ENCODE measurements around the gene FAM170B. TPM values are rescaled to one million over a fixed set of nuclear protein-coding genes. Genes with fewer than 3 reads are reported as not detected.

FAM170B gene
- total RNA-seq, 1 donor from 2014 or later, result not detected

GRCh38 chr10:49153115-49153514 lies 19.3 kb upstream of the FAM170B start:
- Histone ChIP-seq H3K4me3 (no peak overlapping the region), H3K36me3 (no peaks in the 10 kb centered on the region), H3K4me1 (no peaks in the 10 kb centered on the region), H3K27me3 (no peaks in the 10 kb centered on the region), H3K27ac (no peak overlapping the region), H3K9me3 (no peaks in the 10 kb centered on the region)
- ATAC-seq, result no peak
- intact Hi-C loops (cut with DNase I), result no loop called here
- DNase-seq, result no peak
- no peak for TF ChIP-seq CTCF (IDR thresholded peaks at IDR 0.05)

GRCh38 chr10:49152663-49153062 lies 18.8 kb upstream of the FAM170B start:
- Histone ChIP-seq H3K9me3 (no peaks in the 10 kb centered on the region), H3K27ac (no peak overlapping the region), H3K4me3 (no peak overlapping the region), H3K36me3 (no peaks in the 10 kb centered on the region), H3K27me3 (no peaks in the 10 kb centered on the region), H3K4me1 (no peaks in the 10 kb centered on the region)
- ATAC-seq (no peak), DNase-seq (no peak)
- intact Hi-C loops (cut with DNase I), result no loop called here
- no peak for TF ChIP-seq CTCF (IDR thresholded peaks at IDR 0.05)

DNA sequence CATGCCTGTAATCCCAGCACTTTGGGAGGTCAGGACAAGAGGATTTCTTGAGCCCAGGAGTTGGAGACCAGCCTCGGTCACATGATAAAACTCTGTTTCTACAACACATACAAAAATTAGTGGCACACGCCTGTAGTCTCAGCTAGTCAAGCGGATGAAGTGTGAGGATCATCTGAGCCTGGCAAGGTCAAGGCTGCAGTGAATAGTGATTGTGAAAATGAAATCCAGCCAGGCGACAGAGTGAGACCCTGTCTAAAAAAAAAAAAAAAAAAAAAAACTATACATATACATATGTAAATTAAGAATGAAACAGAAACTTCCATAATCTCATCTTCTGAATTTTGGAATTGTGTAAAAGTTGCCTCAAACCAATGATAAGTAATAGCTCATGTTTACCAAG lies 18.2 kb upstream of the FAM170B start:
- Histone ChIP-seq H3K36me3 (no peaks in the 10 kb centered on the region), H3K4me3 (no peak overlapping the region), H3K4me1 (no peaks in the 10 kb centered on the region), H3K27me3 (no peaks in the 10 kb centered on the region), H3K9me3 (no peaks in the 10 kb centered on the region), H3K27ac (no peak overlapping the region)
- intact Hi-C loops (cut with DNase I), result no loop called here
- no peak for TF ChIP-seq CTCF (IDR thresholded peaks at IDR 0.05)
- ATAC-seq (no peak), DNase-seq (no peak)

DNA sequence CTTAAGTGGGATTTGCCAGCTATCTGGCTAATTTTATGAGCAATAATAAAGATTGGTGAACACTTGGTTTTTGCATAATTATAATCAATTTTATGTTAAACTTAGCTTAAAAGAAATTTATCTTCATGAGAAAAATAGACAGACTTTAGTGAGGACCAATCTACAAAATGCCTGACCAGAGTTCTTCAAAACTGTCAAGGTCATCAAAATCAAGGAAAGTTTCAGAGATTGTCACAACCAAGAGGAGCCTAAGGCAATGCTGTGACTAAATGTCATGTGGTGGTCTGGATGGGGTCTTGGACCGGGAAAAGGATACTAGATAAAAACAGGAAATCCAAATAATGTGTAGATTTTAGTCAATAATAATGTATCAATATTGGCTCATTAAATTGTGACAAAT lies 17.7 kb upstream of the FAM170B start:
- no peaks in the 10 kb centered on the region for H3K36me3 ChIP-seq
- DNase-seq, result no peak
- intact Hi-C loops (cut with DNase I), result no loop called here
- no peaks in the 10 kb centered on the region for H3K4me1 ChIP-seq
- no peaks in the 10 kb centered on the region for H3K27me3 ChIP-seq
- no peaks in the 10 kb centered on the region for H3K9me3 ChIP-seq
- H3K27ac ChIP-seq, result no peak overlapping the region
- ATAC-seq, result no peak
- no peak overlapping the region for H3K4me3 ChIP-seq
- no peak for TF ChIP-seq CTCF (IDR thresholded peaks at IDR 0.05)

GRCh38 chr10:49151025-49151445 lies 17.2 kb upstream of the FAM170B start:
- DNase-seq (no peak), ATAC-seq (no peak)
- Histone ChIP-seq H3K36me3 (no peaks in the 10 kb centered on the region), H3K9me3 (no peaks in the 10 kb centered on the region), H3K4me3 (no peak overlapping the region), H3K4me1 (no peaks in the 10 kb centered on the region), H3K27ac (no peak overlapping the region), H3K27me3 (no peaks in the 10 kb centered on the region)
- TF ChIP-seq CTCF (IDR thresholded peaks at IDR 0.05), result no peak
- intact Hi-C loops (cut with DNase I), result no loop called here

GRCh38 chr10:49150426-49150825 lies 16.6 kb upstream of the FAM170B start:
- no peak for ATAC-seq
- no peaks in the 10 kb centered on the region for H3K9me3 ChIP-seq
- no peaks in the 10 kb centered on the region for H3K36me3 ChIP-seq
- DNase-seq, result no peak
- no peak overlapping the region for H3K4me3 ChIP-seq
- intact Hi-C loops (cut with DNase I), result no loop called here
- no peaks in the 10 kb centered on the region for H3K27me3 ChIP-seq
- TF ChIP-seq CTCF (IDR thresholded peaks at IDR 0.05), result no peak
- no peak overlapping the region for H3K27ac ChIP-seq
- no peaks in the 10 kb centered on the region for H3K4me1 ChIP-seq
